GM12801 (cell line): Measurements from ENCODE around the gene PTPRR.

Experiments used
- TF ChIP-seq, protein P1 (sequence below): IDR thresholded peaks from one replicate; pipeline ENCODE4 v1.5.1; 2011; ENCODE audit warnings: control low read depth; ENCODE audit not compliant: insufficient read length; ENCODE audit errors: extremely low read depth

Gene PTPRR

DNA sequence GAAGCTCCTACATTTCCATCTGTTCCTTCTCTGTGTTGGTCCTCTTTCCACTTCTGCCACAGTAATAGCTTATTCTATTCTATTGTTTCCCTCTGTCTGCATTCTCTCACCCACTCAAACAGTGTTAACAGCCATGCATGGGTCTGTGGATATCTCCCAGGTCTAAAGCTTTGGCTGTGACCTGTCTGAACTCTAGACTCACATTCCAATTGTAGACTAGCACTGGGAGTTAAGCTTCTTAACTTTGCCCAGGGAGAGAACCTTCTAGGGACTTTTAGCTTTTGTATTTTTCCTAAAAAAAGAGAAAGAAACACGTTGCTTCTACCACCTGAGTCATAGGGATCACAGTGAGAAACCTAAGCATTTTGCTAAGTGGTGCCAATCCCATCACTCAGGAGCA, 36.7 kb downstream of the PTPRR start:
- TF ChIP-seq, protein P1, sequence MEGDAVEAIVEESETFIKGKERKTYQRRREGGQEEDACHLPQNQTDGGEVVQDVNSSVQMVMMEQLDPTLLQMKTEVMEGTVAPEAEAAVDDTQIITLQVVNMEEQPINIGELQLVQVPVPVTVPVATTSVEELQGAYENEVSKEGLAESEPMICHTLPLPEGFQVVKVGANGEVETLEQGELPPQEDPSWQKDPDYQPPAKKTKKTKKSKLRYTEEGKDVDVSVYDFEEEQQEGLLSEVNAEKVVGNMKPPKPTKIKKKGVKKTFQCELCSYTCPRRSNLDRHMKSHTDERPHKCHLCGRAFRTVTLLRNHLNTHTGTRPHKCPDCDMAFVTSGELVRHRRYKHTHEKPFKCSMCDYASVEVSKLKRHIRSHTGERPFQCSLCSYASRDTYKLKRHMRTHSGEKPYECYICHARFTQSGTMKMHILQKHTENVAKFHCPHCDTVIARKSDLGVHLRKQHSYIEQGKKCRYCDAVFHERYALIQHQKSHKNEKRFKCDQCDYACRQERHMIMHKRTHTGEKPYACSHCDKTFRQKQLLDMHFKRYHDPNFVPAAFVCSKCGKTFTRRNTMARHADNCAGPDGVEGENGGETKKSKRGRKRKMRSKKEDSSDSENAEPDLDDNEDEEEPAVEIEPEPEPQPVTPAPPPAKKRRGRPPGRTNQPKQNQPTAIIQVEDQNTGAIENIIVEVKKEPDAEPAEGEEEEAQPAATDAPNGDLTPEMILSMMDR: no peak

DNA sequence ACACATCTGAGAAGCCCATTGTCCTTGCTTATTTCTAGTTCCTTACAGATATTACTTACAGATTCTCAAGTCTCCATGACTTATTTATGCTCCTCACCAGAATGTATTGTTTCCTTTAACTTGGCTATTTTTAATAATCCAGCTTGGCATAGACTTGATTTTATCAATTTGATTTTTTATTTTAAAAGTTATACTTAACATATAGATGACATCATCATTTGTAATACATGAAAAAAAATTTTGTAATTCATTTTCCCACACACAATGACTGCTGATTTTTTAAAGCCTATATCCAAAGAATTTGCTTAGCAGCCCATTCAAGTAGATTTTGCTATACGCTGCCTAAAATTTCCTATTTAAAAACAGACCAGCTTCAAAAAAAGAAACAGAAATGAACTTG, 39.8 kb downstream of the PTPRR start:
- TF ChIP-seq, protein P1: no peak

DNA sequence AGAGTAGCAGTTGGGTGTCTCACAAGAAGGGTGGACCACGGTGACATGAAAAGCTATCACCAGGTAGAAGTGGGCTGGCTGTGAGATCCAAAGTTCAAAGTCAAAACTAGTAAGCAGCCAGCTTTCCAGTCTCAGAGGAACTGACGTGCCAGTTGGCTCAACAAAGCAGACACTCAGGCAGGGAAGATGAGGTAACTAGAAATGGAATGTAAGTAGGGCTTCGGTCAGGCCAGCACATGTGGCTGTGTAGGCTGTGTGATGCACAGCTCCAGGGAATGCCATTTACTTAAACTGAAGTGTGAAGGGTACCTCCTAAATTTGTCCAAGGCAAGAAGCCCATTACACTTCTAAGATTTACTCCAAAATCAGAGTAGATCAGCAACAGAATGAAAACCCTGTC, 43.6 kb downstream of the PTPRR start:
- TF ChIP-seq, protein P1: no peak

DNA sequence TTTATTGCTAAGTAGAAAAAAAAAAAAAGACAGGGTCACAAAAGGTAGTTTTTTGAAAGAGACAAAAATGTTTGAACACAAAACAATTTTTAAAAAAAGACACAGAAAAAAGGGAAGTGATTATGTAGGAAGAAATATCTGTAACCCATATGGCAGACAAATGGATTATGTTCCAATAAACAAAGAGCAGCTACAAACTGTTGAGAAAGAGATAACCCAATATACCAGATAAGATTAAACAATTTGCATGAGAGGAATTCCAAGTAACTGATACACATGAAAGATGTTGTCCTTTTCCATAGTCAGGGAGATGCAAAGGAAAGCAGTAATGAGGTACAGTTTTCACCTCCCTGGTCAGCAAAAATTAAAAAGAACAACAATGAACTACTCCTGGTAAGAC, 44.9 kb downstream of the PTPRR start:
- TF ChIP-seq, protein P1: no peak

DNA sequence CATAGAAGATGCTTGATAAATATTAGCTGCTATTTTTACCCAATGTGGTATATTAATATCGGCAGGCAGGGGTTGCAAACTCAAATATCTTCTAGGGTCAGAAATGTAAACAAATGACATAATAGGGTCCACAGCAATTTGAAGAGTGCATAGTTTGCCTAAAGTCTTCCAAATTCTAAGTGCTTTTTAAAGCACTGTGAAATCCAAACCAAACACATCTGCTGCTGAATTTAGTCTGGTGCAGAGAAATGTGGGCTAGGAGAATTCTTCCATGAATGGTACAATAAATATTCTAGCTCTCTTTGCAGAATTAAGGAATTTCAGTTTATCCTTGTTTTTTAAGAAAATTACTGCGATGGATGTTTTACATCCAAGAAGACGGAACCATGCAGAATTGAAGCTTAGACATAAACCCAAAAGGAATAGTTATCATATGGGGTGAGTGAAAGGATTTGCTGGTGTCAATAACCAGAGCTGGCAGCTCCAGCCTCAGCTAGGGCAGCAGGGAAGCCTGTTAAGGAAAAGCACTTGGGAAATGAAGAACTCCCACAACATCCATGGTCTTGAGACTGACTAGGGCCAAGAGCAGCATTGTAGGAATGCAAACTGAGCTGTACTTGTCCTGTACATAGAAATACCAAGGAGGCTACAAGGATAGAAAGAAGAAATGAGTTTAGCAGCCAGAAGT, 65.5 kb downstream of the PTPRR start:
- TF ChIP-seq, protein P1: no peak

DNA sequence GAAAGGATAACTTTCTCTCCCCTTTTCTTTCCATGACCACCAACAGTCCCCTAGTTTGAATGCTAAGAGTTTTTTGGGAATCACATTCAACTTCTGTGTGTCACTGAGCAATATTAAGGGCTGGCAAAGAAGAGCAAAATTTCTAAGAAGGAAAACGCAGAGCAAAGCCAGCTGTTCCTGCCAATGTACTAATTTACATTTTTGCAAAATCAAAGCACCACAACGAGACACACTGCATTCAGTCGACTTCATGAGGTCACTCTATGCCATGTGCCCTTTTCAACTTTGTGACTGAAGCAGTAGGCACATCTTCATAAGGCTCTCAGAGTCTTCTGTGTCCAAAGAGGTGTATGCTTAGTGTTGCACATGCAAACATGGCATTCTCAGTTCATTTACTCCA, 66.4 kb downstream of the PTPRR start:
- TF ChIP-seq, protein P1: no peak

DNA sequence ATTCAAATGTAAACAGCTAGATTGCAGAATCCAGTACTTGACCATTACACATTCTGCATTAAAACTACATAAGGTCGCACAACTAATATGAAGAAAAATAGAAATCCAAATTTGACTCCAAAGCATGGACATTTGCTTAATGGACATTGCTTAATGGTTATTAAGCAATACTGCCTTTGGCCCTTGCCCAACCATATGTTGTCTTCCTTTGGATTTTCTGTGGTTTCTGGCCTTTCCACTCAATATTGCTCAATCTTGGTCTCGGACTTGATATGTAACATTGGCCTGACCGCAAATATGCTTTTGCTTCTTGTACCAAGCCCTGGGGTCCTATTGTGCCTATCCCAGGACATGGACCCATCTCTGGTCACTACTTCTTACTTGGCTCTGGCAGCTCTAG, 67.2 kb downstream of the PTPRR start:
- TF ChIP-seq, protein P1: no peak
